Ovary (tissue), 9 donors: Measurements from ENCODE around the gene GNPDA1. TPM values are rescaled to one million over a fixed set of nuclear protein-coding genes. Genes with fewer than 3 reads are reported as not detected.

Experiments used
- DNase-seq, 5 donors: peaks; one replicate each; pipeline ENCODE4 v3.0.0-alpha.2; 2019 to 2020
- H3K27ac ChIP-seq, 2 donors: fragments of 200-600 bp; one replicate each; pipeline versions ENCODE4 v1.5.1 to v1.8.0; 2019 to 2022
- H3K27me3 ChIP-seq: fragments of 200-600 bp; one replicate; pipeline ENCODE4 v1.8.0; 2022
- H3K36me3 ChIP-seq: fragments of 200-600 bp; sonication (generic); one replicate; pipeline ENCODE4 v1.5.1; 2019
- H3K4me1 ChIP-seq: one replicate; pipeline ENCODE4 v1.8.1; 2013; ENCODE audit warnings: mild to moderate bottlenecking, moderate library complexity; ENCODE audit not compliant: insufficient read depth
- H3K4me3 ChIP-seq: fragments of 200-600 bp; sonication (generic); one replicate; pipeline ENCODE4 v1.5.1; 2017
- H3K9me3 ChIP-seq, 2 donors: fragments of 200-600 bp in 1 of 2; sonication (generic) in 1 of 2; one replicate each; pipeline versions ENCODE4 v1.5.1 to v1.8.1; 2013 to 2019; ENCODE audit warnings: mild to moderate bottlenecking in 1 of 2, moderate library complexity in 1 of 2
- CTCF ChIP-seq, 3 donors: fragments of 450-650 bp in 2 of 3; fragments of 200-600 bp in 1 of 3; IDR thresholded peaks; one replicate each; pipeline versions ENCODE4 v1.5.1 to v1.8.0; 2016 to 2022; ENCODE audit warnings: antibody characterized with exemption in 3 of 3, mild to moderate bottlenecking in 1 of 3
- EP300 ChIP-seq: sonication (generic); formaldehyde crosslinking; IDR thresholded peaks from one replicate; pipeline ENCODE4 v1.6.1; 2017; ENCODE audit warnings: antibody characterized with exemption
- POLR2A ChIP-seq: fragments of 450-650 bp; IDR thresholded peaks from one replicate; pipeline ENCODE4 v1.6.1; 2017; ENCODE audit warnings: antibody characterized with exemption, mild to moderate bottlenecking, moderate library complexity
- WGBS, 3 donors: extraction: QIAGEN DNeasy Blood & Tissue Kit in 1 of 3; methylation state at CpG; one replicate each; pipeline versions ENCODE4 v1.1.5 to v1.1.7; 2013 to 2017; 5-methylcytosine and 5-hydroxymethylcytosine counted together
- intact Hi-C, 4 donors: fragments of 100-400 bp; cut with DNase I; formaldehyde crosslinking; loops; one replicate each; pipeline versions ENCODE4 v1.11.0 to v1.15.1; 2022 to 2023
- polyA plus RNA-seq, 2 donors: library from polyadenylated mRNA; stranded (reverse); fragments of 200-250 nt in 1 of 2; fragments of 350-450 nt in 1 of 2; fragmentation: Illumina TruSeq in 1 of 2; extraction: RNeasy Lipid Tissue Mini Kit (QIAGEN cat#74804) in 1 of 2; gene quantifications; one replicate each; pipeline ENCODE4 v1.2.3, GENCODE V29; 2013 to 2014
- total RNA-seq, 7 donors: library from RNA; depleted of rRNA in 2 of 7; stranded (reverse); fragments of >200 nt in 2 of 7; fragmentation: NEBNext Ultra II Directional in 3 of 7; extraction: Animal tissue kit (Norgen Biotek cat#: 25700) in 3 of 7; gene quantifications; one replicate each; pipeline versions ENCODE4 v1.1.0 to v1.2.4, GENCODE V29; 2016 to 2023
- donor health status: DM: no; HTN: no; CAD: no; lungs with moderate emphysema.
- donor health status: DM: no; HTN: no; CAD: no.
- donor health status: Bipolar disorder and iron deficiency.
- donor health status: DM: yes; HTN: yes; CAD: no.
- donor health status: DM: no; HTN: no; CAD: no.
- donor health status: DM: yes; HTN: yes; CAD: no.

The GNPDA1 gene
- total and polyA plus RNA-seq, 9 donors, result 20.3 to 108 (median 35.1) TPM

- Histone ChIP-seq H3K27ac (no peak overlapping the region), H3K4me3 (no peak overlapping the region), H3K27me3 (no peaks in the 10 kb centered on the region), H3K36me3 (no peaks in the 10 kb centered on the region), H3K4me1 (no peaks in the 10 kb centered on the region), H3K9me3 (no peaks in the 10 kb centered on the region)
- intact Hi-C loops, result loop anchor here in 1 of 4 donors (10.0 kb wide), 1 partner anchor 67 kb away; no protein-coding TSS in a partner anchor
- 78 to 84% (median 80%) methylated on average over 2 of the region's 2 CpGs for WGBS, 3 donors
- TF ChIP-seq EP300 (no peak), POLR2A (no peak), CTCF (IDR thresholded peaks at IDR 0.05) (no peak)
- no peak for DNase-seq
These were observed 60.8 kb downstream of the GNPDA1 start for GRCh38 chr5:141952020-141952419.

- Histone ChIP-seq H3K4me3 (no peak overlapping the region), H3K36me3 (no peaks in the 10 kb centered on the region), H3K27me3 (no peaks in the 10 kb centered on the region), H3K4me1 (no peaks in the 10 kb centered on the region), H3K27ac (no peak overlapping the region), H3K9me3 (no peaks in the 10 kb centered on the region)
- 5 to 27% (median 8%) methylated on average over 9 of the region's 9 CpGs for WGBS, 3 donors
- DNase-seq, result no peak
- no peak for TF ChIP-seq POLR2A
- intact Hi-C loops, result loop anchor here in 1 of 4 donors (10.0 kb wide), 1 partner anchor 67 kb away; no protein-coding TSS in a partner anchor
These were observed 61.5 kb downstream of the GNPDA1 start for GRCh38 chr5:141951332-141951781.

Other genes starting within 250 kb of the GNPDA1 start
- 10 to 100 TPM in 2 of 7 donors, 1 to 10 TPM in 5; 3.2 to 13.8 (median 8.8) TPM for gene PCDH1, start 134.6 kb downstream of the GNPDA1 start, total RNA-seq
- gene PCDH1, start 134.6 kb downstream of the GNPDA1 start, polyA plus RNA-seq, result 1 to 10 TPM; 4.1 to 7.0 TPM
- 10 to 100 TPM; 42.1 to 69.8 (median 52.9) TPM for gene DELE1, start 89.2 kb downstream of the GNPDA1 start, total RNA-seq
- gene DELE1, start 89.2 kb downstream of the GNPDA1 start, polyA plus RNA-seq, result 10 to 100 TPM; 39.0 to 43.4 TPM
- gene PCDH12, start 54.8 kb downstream of the GNPDA1 start, total RNA-seq, result 1 to 10 TPM in 5 of 7 donors, under 1 TPM in 2; 0.61 to 3.6 (median 2.1) TPM
- gene PCDH12, start 54.8 kb downstream of the GNPDA1 start, polyA plus RNA-seq, result 10 to 100 TPM in 1 of 2 donors, 1 to 10 TPM in 1; 1.6 to 11.1 TPM
- gene RNF14, start 43.9 kb downstream of the GNPDA1 start, total RNA-seq, result 10 to 100 TPM; 26.0 to 55.4 (median 42.6) TPM
- gene RNF14, start 43.9 kb downstream of the GNPDA1 start, polyA plus RNA-seq, result 10 to 100 TPM; 28.7 to 74.9 TPM
- 10 to 100 TPM; 61.0 to 96.0 (median 70.0) TPM for gene NDFIP1, start 95.8 kb upstream of the GNPDA1 start, total RNA-seq
- gene NDFIP1, start 95.8 kb upstream of the GNPDA1 start, polyA plus RNA-seq, result 100 to 1,000 TPM in 1 of 2 donors, 10 to 100 TPM in 1; 54.8 to 192 TPM